ENCODE results near the gene TFF1.
A peak's percentile ranks its signal among the peaks of the same experiment; 100 is the strongest.

Gene TFF1

DNA sequence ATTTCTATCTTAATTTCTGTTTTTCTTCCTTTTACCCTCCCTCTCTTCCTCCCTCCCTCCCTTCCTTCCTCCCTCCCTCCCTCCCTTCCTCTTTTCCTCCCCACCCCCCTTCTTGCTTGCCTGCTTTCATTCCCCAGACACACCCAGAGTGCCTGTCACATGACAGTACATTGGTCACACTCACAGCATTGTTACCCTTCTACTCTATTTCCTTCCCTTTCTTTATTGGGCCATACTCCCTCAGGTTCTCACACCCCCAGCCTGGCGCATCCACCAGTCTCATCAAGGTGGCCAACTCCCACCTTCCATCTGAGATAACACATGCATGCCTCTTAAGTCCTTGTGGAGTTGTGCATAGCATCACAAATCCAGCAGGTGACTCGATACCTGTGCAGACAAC is 18.7 kb upstream of the TFF1 start:
- Mint-ChIP-seq H3K27me3 (ENCODE audit: low read depth) (peaks cover 15% of the 10 kb centered on the region), H3K4me1 (peaks cover 27% of the 10 kb centered on the region), H3K9me3 (peaks cover 18% of the 10 kb centered on the region), H3K36me3 (ENCODE audit: low read depth) (no peaks in the 10 kb centered on the region), H3K4me3 (no peak overlapping the region), H3K27ac (no peak overlapping the region)
- TF ChIP-seq, protein P1, sequence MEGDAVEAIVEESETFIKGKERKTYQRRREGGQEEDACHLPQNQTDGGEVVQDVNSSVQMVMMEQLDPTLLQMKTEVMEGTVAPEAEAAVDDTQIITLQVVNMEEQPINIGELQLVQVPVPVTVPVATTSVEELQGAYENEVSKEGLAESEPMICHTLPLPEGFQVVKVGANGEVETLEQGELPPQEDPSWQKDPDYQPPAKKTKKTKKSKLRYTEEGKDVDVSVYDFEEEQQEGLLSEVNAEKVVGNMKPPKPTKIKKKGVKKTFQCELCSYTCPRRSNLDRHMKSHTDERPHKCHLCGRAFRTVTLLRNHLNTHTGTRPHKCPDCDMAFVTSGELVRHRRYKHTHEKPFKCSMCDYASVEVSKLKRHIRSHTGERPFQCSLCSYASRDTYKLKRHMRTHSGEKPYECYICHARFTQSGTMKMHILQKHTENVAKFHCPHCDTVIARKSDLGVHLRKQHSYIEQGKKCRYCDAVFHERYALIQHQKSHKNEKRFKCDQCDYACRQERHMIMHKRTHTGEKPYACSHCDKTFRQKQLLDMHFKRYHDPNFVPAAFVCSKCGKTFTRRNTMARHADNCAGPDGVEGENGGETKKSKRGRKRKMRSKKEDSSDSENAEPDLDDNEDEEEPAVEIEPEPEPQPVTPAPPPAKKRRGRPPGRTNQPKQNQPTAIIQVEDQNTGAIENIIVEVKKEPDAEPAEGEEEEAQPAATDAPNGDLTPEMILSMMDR (IDR thresholded peaks at IDR 0.05; ENCODE audit: unreplicated experiment in 3 of 3) = no peak

- H3K9me3 Mint-ChIP-seq = peaks cover 18% of the 10 kb centered on the region
- H3K4me3 Mint-ChIP-seq = no peak overlapping the region
- H3K36me3 Mint-ChIP-seq (ENCODE audit: low read depth) = no peaks in the 10 kb centered on the region
- H3K27ac Mint-ChIP-seq = no peak overlapping the region
- H3K4me1 Mint-ChIP-seq = peaks cover 22% of the 10 kb centered on the region
- TF ChIP-seq, protein P1 (IDR thresholded peaks at IDR 0.05; ENCODE audit: unreplicated experiment in 3 of 3) = no peak
- peaks cover 15% of the 10 kb centered on the region for H3K27me3 Mint-ChIP-seq (ENCODE audit: low read depth)
Observed at GRCh38 chr21:42384156-42384945, 18.0 kb upstream of the TFF1 start.

GRCh38 chr21:42383331-42383730 is 17.0 kb upstream of the TFF1 start:
- TF ChIP-seq, protein P1 (IDR thresholded peaks at IDR 0.05; ENCODE audit: unreplicated experiment in 3 of 3) = no peak
- H3K9me3 Mint-ChIP-seq = peaks cover 18% of the 10 kb centered on the region
- peaks cover 20% of the 10 kb centered on the region for H3K27me3 Mint-ChIP-seq (ENCODE audit: low read depth)
- peaks cover 17% of the 10 kb centered on the region for H3K4me1 Mint-ChIP-seq
- no peak overlapping the region for H3K4me3 Mint-ChIP-seq
- H3K27ac Mint-ChIP-seq = no peak overlapping the region
- no peaks in the 10 kb centered on the region for H3K36me3 Mint-ChIP-seq (ENCODE audit: low read depth)

DNA sequence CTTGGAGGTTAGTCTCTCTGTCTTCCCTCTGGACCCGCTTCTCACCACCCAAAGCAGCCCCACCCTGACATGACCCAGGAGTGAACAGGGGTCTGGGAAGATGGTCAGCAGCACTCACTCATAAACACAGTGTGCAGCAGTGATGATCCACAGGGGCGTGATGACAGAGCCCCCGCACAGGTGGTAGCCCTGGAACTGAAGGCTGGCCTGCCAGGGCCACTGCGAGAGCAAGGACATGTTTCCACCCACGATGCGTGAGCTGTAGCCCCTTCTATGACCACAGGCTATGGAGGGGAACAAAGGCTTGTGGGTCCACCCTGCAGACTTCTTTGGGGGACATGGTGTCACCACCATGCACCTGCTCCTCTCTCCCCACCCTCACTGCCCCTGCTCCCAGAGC is 16.6 kb upstream of the TFF1 start:
- Mint-ChIP-seq H3K27ac (no peak overlapping the region), H3K4me3 (no peak overlapping the region), H3K27me3 (ENCODE audit: low read depth) (peaks cover 23% of the 10 kb centered on the region), H3K4me1 (peaks cover 14% of the 10 kb centered on the region), H3K36me3 (ENCODE audit: low read depth) (no peaks in the 10 kb centered on the region), H3K9me3 (peaks cover 18% of the 10 kb centered on the region)
- TF ChIP-seq, protein P1 (IDR thresholded peaks at IDR 0.05; ENCODE audit: unreplicated experiment in 3 of 3) = no peak

GRCh38 chr21:42381347-42381984 is 15.1 kb upstream of the TFF1 start:
- Mint-ChIP-seq H3K27me3 (ENCODE audit: low read depth) (peaks cover 22% of the 10 kb centered on the region), H3K4me1 (no peaks in the 10 kb centered on the region), H3K36me3 (ENCODE audit: low read depth) (no peaks in the 10 kb centered on the region), H3K27ac (no peak overlapping the region), H3K9me3 (peaks cover 18% of the 10 kb centered on the region), H3K4me3 (no peak overlapping the region)
- TF ChIP-seq, protein P1 (IDR thresholded peaks at IDR 0.05; ENCODE audit: unreplicated experiment in 3 of 3) = peak; percentile 22 to 42 (median 37)

Data from nephron (organoid).